GM21367 (cell line): ENCODE measurements around the gene IFT57.
"Not testable (repeated sequence)": the region's sequence is repeated elsewhere in the genome, so short reads cannot be mapped to it uniquely, and the experiment has no call there.

ENCODE experiments used
- ATAC-seq: cut with Tn5 transposase; IDR thresholded peaks from one replicate; pipeline ENCODE4 v1.9.1; 2021; ENCODE audit not compliant: unreplicated experiment

Gene IFT57

GRCh38 chr3:108171106-108171505 lies 51.1 kb downstream of the IFT57 start:
- no peak for ATAC-seq

GRCh38 chr3:108164391-108164790 lies 57.8 kb downstream of the IFT57 start:
- no peak for ATAC-seq

DNA sequence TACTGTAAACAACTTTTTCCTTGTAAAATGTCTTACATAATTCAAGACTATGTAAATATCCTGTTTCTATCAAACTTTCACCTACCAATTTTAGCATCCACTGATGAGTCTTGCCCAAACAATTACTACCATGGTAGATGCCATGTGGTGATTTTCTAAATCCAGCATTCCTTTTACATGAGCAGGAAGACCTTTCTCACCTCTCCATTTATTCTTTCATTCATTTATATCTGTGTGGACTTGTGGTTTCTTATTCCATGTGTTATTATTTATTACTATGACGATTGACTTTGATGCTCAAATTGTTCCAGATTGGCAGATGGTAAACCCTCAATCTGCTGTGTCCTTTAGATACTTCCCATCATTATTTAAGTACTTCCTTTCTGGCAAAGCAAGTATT lies 62.4 kb downstream of the IFT57 start:
- no peak for ATAC-seq

DNA sequence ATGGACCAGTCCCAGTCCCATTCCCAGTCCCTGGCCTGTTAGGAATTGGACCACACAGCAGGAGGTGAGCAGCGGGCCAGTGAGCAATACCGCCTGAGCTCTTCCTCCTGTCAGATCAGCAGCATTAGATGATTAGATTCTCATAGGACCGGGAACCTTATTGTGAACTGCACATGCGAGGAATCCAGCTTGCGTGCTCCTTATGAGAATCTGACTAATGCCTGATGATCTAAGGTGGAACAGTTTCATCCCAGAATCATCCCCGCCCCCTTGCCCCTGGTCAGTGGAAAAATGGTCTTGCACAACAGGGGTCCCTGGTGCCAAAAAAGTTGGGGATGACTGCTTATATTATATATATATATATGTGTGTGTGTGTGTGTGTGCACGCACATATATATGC lies 63.1 kb downstream of the IFT57 start:
- ATAC-seq: no peak

- ATAC-seq: no peak
Observed at GRCh38 chr3:108158251-108158650, 64.0 kb downstream of the IFT57 start.

DNA sequence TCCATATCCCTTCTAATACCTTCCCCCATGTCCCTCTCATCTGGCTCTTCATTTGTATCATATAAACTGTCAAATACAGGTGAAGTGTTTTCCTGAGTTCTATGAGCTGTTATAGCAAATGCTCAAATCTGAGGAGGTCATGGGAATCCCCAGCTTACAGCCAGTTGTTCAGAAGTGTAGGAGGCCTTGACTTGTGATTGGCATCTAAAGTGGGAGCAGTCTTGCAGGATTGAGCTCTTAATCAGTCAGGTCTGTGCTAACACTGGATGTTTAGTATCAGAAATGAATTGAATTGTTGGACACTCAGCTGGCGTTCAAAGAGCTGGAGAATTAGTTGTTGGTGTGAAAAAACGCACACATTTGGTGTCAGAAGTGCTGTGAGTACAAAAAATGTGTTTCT lies 65.0 kb downstream of the IFT57 start:
- no peak for ATAC-seq

DNA sequence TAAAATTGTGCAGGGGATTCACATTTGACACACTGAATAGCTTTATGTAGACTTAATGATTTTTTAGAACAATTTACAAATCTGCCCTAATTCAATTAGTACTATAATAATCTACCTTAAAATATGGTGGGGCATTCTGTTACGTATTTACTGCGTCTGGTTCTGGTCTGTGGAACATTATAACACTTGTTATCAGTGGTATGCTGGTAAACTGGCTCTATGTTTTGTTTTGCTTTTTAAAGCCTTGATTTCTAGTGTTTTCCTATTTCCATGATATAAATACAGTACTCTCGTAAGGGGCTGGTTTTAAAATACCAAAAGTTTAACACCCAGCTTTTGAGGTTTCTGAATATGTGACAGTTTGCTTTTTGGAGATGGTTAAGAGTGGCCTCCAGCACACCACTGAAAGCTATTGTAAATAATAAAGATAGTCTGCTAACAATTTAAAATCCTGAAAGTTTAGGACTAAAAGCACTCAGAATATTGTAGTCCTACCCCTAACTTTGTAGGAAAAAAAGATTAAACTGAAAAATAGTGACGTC lies 65.8 kb downstream of the IFT57 start:
- no peak for ATAC-seq

DNA sequence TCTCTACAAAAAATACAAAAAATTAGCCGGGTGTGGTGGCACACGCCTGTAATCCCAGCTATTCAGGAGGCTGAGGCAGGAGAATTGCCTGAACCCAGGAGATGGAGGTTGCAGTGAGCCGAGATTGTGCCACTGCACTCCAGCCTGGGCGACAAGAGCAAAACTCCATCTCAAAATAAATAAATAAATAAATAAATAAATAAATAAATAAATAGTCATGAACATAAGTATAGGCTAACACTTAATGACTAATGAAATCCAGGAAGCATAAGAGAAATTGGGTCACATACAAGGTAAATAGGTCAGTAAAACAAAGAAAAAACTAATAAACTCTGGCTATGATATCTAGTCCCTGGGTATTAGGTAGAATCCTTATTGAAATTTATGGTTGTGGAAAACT lies 66.6 kb downstream of the IFT57 start:
- not testable (repeated sequence) for ATAC-seq

- no peak for ATAC-seq
Observed at GRCh38 chr3:108153451-108153981, 68.7 kb downstream of the IFT57 start.

DNA sequence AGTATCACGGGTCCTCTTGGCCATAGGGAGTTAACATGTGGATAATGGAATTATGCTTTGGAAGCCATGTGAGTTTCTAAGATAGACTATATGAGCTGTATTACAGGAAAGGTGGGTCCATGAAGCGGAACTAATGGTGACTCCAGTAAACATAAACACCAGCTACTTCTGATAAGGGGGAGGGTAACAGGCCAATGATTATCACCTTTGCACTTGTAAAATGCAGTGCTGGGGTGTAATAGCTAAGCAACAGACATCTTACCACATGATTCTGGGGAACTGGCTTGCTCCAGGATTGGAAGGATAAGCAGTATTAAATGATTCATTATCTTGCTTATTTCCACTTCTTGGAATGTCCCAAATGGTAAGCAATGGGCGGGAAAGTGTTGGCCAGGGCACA lies 70.0 kb downstream of the IFT57 start:
- ATAC-seq: no peak

DNA sequence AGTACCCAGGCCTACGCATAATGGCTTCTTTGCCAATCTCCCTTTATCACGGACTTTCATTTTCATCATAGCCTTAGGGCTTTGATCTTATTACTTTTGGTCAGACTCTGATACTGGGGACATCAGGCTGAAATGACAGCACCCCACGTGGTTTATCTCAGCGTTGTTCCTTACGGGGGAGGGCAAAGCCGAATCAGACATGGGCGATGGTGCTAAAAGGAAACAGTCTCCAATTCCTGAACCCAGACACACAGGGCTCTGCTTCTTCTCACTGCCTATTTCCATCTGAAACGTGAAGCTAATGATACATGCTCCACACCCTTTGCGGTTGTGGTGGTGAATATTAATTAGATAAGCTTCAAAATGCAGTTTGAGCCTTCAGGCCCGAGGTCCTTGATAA lies 72.0 kb downstream of the IFT57 start:
- no peak for ATAC-seq

DNA sequence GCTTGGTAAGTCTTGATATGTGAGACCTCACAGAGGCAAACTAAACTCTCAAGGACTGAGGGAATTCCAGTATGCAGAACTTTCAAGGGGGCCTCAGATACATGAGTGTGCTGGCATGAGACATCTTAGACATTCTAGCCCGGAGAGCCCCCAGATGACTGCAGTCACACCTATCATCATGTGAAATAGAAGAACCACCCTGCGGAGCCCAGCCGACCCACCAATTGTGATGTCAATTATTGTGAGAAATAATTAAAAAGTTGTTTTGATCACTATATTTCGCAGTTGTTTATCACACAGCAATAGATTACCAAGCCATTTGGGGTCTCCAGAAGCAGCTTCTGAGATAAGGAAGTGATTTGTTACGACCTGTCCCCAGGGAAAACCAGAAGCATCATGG lies 76.1 kb downstream of the IFT57 start:
- ATAC-seq: no peak

- ATAC-seq: no peak
Observed at GRCh38 chr3:108145578-108145977, 76.6 kb downstream of the IFT57 start.

GRCh38 chr3:108137460-108137814 lies 84.8 kb downstream of the IFT57 start:
- ATAC-seq: no peak

- ATAC-seq: no peak
Observed at GRCh38 chr3:108136561-108137459, 85.4 kb downstream of the IFT57 start.

- no peak for ATAC-seq
Observed at GRCh38 chr3:108134555-108134880, 87.7 kb downstream of the IFT57 start.

GRCh38 chr3:108133858-108134554 lies 88.2 kb downstream of the IFT57 start:
- no peak for ATAC-seq

DNA sequence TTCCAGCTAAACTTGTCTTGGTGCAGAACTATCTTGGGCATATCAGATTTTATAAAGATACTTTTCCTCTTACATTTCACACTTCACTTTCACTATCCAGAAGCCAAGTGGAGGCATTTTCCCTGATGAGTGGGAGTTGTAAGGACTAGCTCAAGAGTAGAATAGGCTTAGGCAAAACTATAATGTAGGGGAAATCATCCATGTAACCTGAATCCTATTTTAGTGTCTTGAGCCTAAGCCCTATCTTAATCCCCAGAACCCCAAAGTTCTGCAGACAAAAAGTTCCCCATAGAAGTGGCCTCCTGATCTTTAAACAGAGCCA lies 89.2 kb downstream of the IFT57 start:
- no peak for ATAC-seq

- ATAC-seq: no peak
Observed at GRCh38 chr3:108131475-108132134, 90.6 kb downstream of the IFT57 start.

DNA sequence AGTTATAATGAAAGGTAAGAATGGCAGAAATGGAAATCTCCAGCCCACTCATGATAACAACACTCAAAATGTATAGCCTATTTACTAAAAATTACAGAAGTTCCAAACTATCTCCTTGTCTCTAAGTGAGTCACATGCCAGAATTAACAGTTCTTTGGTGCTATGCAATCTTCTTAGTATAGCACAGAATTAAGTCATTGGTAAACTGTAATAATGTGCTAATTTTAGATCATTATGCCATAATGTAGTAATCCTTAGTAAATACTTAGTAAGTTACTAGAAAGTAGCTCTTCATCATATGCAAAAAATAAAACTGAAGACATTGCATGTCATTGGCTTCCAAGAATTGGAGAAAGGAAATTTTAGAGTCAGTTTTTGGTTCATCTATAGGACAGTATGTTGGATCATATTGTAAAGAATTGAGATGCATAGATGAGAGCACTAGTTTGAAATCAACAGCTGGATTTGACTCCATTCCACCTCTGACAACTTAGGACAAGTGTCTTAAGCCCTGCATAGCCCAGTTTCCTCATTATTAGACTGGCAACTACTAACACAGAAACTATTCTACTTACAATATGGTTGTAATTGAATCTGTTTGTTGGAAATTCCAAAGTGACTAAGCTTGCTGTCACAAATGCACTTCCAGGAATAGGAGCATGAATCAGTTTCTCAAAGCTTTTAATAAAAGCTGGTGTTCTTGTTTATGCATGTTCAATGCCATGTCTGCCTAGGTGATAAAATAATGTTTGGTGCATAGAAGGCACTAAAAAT lies 91.3 kb downstream of the IFT57 start:
- ATAC-seq: no peak

GRCh38 chr3:108130236-108130635 lies 92.0 kb downstream of the IFT57 start:
- no peak for ATAC-seq
